Neural cell (in vitro differentiated cells): ENCODE measurements around the gene IL6ST. TPM values are rescaled to one million over a fixed set of nuclear protein-coding genes. Genes with fewer than 3 reads are reported as not detected.

ENCODE experiments used
- H2AFZ ChIP-seq: fragments of 200-600, 300-800 bp; sonication (generic), shearing (Covaris generic); 2 replicates; pipeline ENCODE4 v1.6.0; 2014; ENCODE audit warnings: low read depth, mild to moderate bottlenecking, antibody characterized with exemption, low read length, moderate library complexity
- H3F3A ChIP-seq: fragments of 200-600 bp; shearing (Covaris generic); 2 replicates; pipeline ENCODE4 v1.6.1; 2016; ENCODE audit warnings: mild to moderate bottlenecking, moderate library complexity, mixed read lengths, antibody characterized with exemption, low read length; ENCODE audit not compliant: insufficient read depth, poor library complexity, severe bottlenecking
- H3K27ac ChIP-seq: fragments of 200-600, 300-800 bp; sonication (generic), shearing (Covaris generic); 2 replicates; pipeline ENCODE4 v1.5.1; 2014; ENCODE audit warnings: mild to moderate bottlenecking, low read length, moderate library complexity
- H3K27me3 ChIP-seq: fragments of 300-800, 200-600 bp; sonication (generic), shearing (Covaris generic); 2 replicates; pipeline ENCODE4 v1.6.0; 2014; ENCODE audit warnings: mild to moderate bottlenecking, low read depth, low read length, moderate library complexity; ENCODE audit not compliant: insufficient read depth
- H3K36me3 ChIP-seq: fragments of 300-800, 200-600 bp; sonication (generic), shearing (Covaris generic); 2 replicates; pipeline ENCODE4 v1.5.1; 2014; ENCODE audit warnings: mild to moderate bottlenecking, antibody characterized with exemption, low read length, moderate library complexity; ENCODE audit not compliant: insufficient read depth
- H3K4me2 ChIP-seq: fragments of 300-800, 200-600 bp; sonication (generic), shearing (Covaris generic); 2 replicates; pipeline ENCODE4 v1.6.0; 2014; ENCODE audit warnings: mild to moderate bottlenecking, low read length
- H3K4me3 ChIP-seq: fragments of 300-800, 200-600 bp; sonication (generic), shearing (Covaris generic); 2 replicates; pipeline ENCODE4 v1.5.1; 2014; ENCODE audit warnings: mild to moderate bottlenecking, low read length, moderate library complexity
- H3K79me2 ChIP-seq: fragments of 200-600 bp; shearing (Covaris generic); replicated peaks from 2 replicates; pipeline ENCODE4 v1.6.0; 2014; ENCODE audit warnings: mild to moderate bottlenecking, low read length, moderate library complexity; ENCODE audit not compliant: insufficient read depth
- H3K9ac ChIP-seq: fragments of 300-800, 200-600 bp; sonication (generic), shearing (Covaris generic); 2 replicates; pipeline ENCODE4 v1.6.1; 2016; ENCODE audit warnings: mild to moderate bottlenecking, low read length, mixed read lengths
- H3K9me2 ChIP-seq: fragments of 200-600 bp; shearing (Covaris generic); 2 replicates; pipeline ENCODE4 v1.6.1; 2016; ENCODE audit warnings: mild to moderate bottlenecking, low read length, mixed read lengths; ENCODE audit not compliant: insufficient read depth
- H3K9me3 ChIP-seq: fragments of 200-600, 300-800 bp; sonication (generic), shearing (Covaris generic); 2 replicates; pipeline ENCODE4 v1.6.1; 2016; ENCODE audit warnings: mild to moderate bottlenecking, mixed run types, low read length, moderate library complexity, mixed read lengths
- H4K20me1 ChIP-seq: fragments of 200-600 bp; shearing (Covaris generic); 2 replicates; pipeline ENCODE4 v1.6.1; 2016; ENCODE audit warnings: mild to moderate bottlenecking, mixed run types; ENCODE audit not compliant: insufficient read depth
- EP300 ChIP-seq: fragments of 450-650 bp; conservative IDR thresholded peaks from 2 replicates; pipeline ENCODE4 v1.6.1; 2014; ENCODE audit warnings: antibody characterized with exemption, mild to moderate bottlenecking, moderate library complexity; ENCODE audit not compliant: poor library complexity, severe bottlenecking
- EZH2 ChIP-seq: fragments of 200-600, 300-800 bp; shearing (Covaris generic), sonication (generic); IDR thresholded peaks from 2 replicates; pipeline ENCODE4 v1.6.1; 2014; ENCODE audit warnings: antibody characterized with exemption, low read length, borderline replicate concordance, mild to moderate bottlenecking; ENCODE audit not compliant: insufficient read depth, poor library complexity, severe bottlenecking
- MXI1 ChIP-seq: fragments of 450-650 bp; conservative IDR thresholded peaks from 2 replicates; pipeline ENCODE4 v1.6.1; 2014; ENCODE audit warnings: antibody characterized with exemption, mild to moderate bottlenecking; ENCODE audit not compliant: poor library complexity, severe bottlenecking
- POLR2AphosphoS5 ChIP-seq: IDR thresholded peaks from 2 replicates; pipeline ENCODE4 v1.6.1; 2012
- RAD21 ChIP-seq: fragments of 450-650 bp; conservative IDR thresholded peaks from 2 replicates; pipeline ENCODE4 v1.6.1; 2014; ENCODE audit warnings: antibody characterized with exemption, mild to moderate bottlenecking, moderate library complexity
- SMC3 ChIP-seq: fragments of 450-650 bp; conservative IDR thresholded peaks from 2 replicates; pipeline ENCODE4 v1.6.1; 2014; ENCODE audit warnings: antibody characterized with exemption, mild to moderate bottlenecking, moderate library complexity; ENCODE audit not compliant: poor library complexity
- TAF1 ChIP-seq: IDR thresholded peaks from 2 replicates; pipeline ENCODE4 v1.6.1; 2012; ENCODE audit warnings: low read depth
- polyA plus RNA-seq: library from polyadenylated mRNA; depleted of rRNA; stranded (reverse); fragments of >200 nt; gene quantifications from 2 replicates; pipeline ENCODE4 v1.2.3, GENCODE V29; 2014
- TF ChIP-seq, protein P1 (sequence below): fragments of 450-650 bp; IDR thresholded peaks from 2 replicates; pipeline ENCODE4 v1.5.1; 2014; ENCODE audit warnings: antibody characterized with exemption, mild to moderate bottlenecking, moderate library complexity; ENCODE audit not compliant: poor library complexity, severe bottlenecking
- TF ChIP-seq, protein P2 (sequence below): IDR thresholded peaks from 2 replicates; pipeline ENCODE4 v1.6.1; 2012; ENCODE audit warnings: borderline replicate concordance

Gene IL6ST
- polyA plus RNA-seq, 1 donor from 2014 or later = 19.7 TPM

DNA sequence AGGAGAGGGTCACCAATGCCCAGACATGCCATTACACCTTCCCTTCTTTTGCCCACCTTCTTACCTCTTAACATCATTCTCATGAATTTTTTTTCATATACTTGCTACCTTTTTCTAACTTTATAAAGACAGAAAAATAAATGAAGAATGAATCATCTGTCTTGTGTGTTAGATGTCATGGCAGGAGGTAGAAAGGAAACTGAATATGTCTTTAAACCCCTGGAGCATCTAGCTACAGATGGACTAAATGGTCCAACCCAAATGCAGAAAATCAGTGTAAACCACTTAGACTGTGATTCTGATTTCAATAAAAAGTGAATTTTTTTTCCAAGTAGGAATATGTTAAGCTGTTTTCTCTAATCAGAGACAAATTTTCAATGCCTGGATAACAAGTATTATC is 11.8 kb upstream of the IL6ST start:
- Histone ChIP-seq H3K9ac (no peak overlapping the region), H3K79me2 (no peaks in the 10 kb centered on the region), H3K27ac (no peak overlapping the region), H3F3A (no peaks in the 10 kb centered on the region), H3K27me3 (no peaks in the 10 kb centered on the region), H2AFZ (no peak overlapping the region), H3K9me3 (no peaks in the 10 kb centered on the region), H4K20me1 (no peaks in the 10 kb centered on the region), H3K4me3 (no peak overlapping the region), H3K36me3 (no peaks in the 10 kb centered on the region), H3K9me2 (no peaks in the 10 kb centered on the region), H3K4me2 (no peak overlapping the region)
- no peak for TF ChIP-seq POLR2AphosphoS5
- no peak for TF ChIP-seq SMC3
- no peak for TF ChIP-seq TAF1
- no peak for TF ChIP-seq RAD21

DNA sequence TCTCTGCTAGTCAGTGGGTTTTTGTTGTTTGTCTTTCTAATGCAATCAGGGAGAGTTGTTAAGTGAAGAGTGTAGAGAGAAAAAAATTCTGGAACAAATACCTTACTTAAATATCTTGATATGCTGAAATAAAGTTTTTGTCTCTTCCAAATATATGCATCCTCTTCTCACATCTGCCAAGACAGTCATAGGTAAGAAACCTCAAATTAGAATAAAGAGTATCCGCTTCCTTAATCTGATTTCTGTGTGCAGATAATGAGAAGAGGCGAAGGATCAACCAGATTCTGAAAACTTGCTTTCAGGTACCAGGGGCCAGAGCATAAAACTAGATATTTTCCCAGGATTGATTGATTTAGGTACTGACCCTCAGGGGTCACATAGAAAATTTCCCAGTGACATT is 11.3 kb upstream of the IL6ST start:
- no peak overlapping the region for H2AFZ ChIP-seq
- H3K79me2 ChIP-seq = no peaks in the 10 kb centered on the region
- H3K9me2 ChIP-seq = no peaks in the 10 kb centered on the region
- no peaks in the 10 kb centered on the region for H3K27me3 ChIP-seq
- H3K27ac ChIP-seq = no peak overlapping the region
- no peaks in the 10 kb centered on the region for H3F3A ChIP-seq
- no peak overlapping the region for H3K4me3 ChIP-seq
- H4K20me1 ChIP-seq = no peaks in the 10 kb centered on the region
- no peak overlapping the region for H3K4me2 ChIP-seq
- no peak overlapping the region for H3K9ac ChIP-seq
- H3K36me3 ChIP-seq = no peaks in the 10 kb centered on the region
- no peaks in the 10 kb centered on the region for H3K9me3 ChIP-seq
- TF ChIP-seq, protein P1, sequence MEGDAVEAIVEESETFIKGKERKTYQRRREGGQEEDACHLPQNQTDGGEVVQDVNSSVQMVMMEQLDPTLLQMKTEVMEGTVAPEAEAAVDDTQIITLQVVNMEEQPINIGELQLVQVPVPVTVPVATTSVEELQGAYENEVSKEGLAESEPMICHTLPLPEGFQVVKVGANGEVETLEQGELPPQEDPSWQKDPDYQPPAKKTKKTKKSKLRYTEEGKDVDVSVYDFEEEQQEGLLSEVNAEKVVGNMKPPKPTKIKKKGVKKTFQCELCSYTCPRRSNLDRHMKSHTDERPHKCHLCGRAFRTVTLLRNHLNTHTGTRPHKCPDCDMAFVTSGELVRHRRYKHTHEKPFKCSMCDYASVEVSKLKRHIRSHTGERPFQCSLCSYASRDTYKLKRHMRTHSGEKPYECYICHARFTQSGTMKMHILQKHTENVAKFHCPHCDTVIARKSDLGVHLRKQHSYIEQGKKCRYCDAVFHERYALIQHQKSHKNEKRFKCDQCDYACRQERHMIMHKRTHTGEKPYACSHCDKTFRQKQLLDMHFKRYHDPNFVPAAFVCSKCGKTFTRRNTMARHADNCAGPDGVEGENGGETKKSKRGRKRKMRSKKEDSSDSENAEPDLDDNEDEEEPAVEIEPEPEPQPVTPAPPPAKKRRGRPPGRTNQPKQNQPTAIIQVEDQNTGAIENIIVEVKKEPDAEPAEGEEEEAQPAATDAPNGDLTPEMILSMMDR = no peak
- TF ChIP-seq EZH2 = no peak

DNA sequence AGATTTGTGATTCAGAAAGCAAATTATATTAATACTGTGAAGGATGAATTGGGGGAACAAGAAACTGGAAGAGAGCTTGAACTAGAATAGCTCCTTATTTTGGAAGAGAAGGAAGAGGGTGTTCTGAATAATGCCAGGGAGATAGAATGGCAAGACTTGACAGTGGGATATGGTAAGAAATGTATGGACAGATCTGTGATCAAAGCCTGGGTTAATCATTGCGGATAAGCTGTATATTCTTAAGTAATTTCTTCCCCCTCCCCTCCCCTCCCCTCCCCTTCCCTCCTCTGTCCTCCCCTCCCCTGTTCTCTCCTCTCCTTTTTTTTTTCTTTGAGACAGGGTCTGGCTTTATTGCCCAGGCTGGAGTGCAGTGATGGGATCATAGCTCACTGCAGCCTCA is 10.1 kb upstream of the IL6ST start:
- H3K36me3 ChIP-seq = no peaks in the 10 kb centered on the region

More for the DNA sequence above, 10.1 kb upstream of the IL6ST start:
- H3K27me3 ChIP-seq = no peaks in the 10 kb centered on the region
- H3K4me3 ChIP-seq = no peak overlapping the region
- no peak overlapping the region for H3K9ac ChIP-seq
- TF ChIP-seq POLR2AphosphoS5 = no peak
- TF ChIP-seq EZH2 = no peak
- TF ChIP-seq SMC3 = no peak
- TF ChIP-seq MXI1 = no peak
- TF ChIP-seq RAD21 = no peak
- TF ChIP-seq, protein P1 = no peak
- no peak for TF ChIP-seq EP300
- TF ChIP-seq TAF1 = no peak
- TF ChIP-seq, protein P2, sequence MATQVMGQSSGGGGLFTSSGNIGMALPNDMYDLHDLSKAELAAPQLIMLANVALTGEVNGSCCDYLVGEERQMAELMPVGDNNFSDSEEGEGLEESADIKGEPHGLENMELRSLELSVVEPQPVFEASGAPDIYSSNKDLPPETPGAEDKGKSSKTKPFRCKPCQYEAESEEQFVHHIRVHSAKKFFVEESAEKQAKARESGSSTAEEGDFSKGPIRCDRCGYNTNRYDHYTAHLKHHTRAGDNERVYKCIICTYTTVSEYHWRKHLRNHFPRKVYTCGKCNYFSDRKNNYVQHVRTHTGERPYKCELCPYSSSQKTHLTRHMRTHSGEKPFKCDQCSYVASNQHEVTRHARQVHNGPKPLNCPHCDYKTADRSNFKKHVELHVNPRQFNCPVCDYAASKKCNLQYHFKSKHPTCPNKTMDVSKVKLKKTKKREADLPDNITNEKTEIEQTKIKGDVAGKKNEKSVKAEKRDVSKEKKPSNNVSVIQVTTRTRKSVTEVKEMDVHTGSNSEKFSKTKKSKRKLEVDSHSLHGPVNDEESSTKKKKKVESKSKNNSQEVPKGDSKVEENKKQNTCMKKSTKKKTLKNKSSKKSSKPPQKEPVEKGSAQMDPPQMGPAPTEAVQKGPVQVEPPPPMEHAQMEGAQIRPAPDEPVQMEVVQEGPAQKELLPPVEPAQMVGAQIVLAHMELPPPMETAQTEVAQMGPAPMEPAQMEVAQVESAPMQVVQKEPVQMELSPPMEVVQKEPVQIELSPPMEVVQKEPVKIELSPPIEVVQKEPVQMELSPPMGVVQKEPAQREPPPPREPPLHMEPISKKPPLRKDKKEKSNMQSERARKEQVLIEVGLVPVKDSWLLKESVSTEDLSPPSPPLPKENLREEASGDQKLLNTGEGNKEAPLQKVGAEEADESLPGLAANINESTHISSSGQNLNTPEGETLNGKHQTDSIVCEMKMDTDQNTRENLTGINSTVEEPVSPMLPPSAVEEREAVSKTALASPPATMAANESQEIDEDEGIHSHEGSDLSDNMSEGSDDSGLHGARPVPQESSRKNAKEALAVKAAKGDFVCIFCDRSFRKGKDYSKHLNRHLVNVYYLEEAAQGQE = no peak
- H3F3A ChIP-seq = no peaks in the 10 kb centered on the region
- H3K4me2 ChIP-seq = no peak overlapping the region
- H3K27ac ChIP-seq = no peak overlapping the region
- no peaks in the 10 kb centered on the region for H4K20me1 ChIP-seq
- no peaks in the 10 kb centered on the region for H3K9me2 ChIP-seq
- H3K79me2 ChIP-seq = no peaks in the 10 kb centered on the region
- H2AFZ ChIP-seq = no peak overlapping the region
- H3K9me3 ChIP-seq = no peaks in the 10 kb centered on the region
